GM19099 (cell line): ENCODE data around the gene KIRREL1.

Source experiments
- POLR2A ChIP-seq: IDR thresholded peaks from 3 replicates; pipeline ENCODE4 v1.6.1; 2011; ENCODE audit warnings: low read depth; ENCODE audit not compliant: insufficient read length; ENCODE audit errors: extremely low read depth

Gene KIRREL1

GRCh38 chr1:158027508-158027907 lies 34.1 kb downstream of the KIRREL1 start:
- TF ChIP-seq POLR2A = no peak

GRCh38 chr1:158028969-158029368 lies 35.5 kb downstream of the KIRREL1 start:
- no peak for TF ChIP-seq POLR2A

GRCh38 chr1:158035014-158035413 lies 41.6 kb downstream of the KIRREL1 start:
- TF ChIP-seq POLR2A = no peak

GRCh38 chr1:158035976-158036583 lies 42.6 kb downstream of the KIRREL1 start:
- no peak for TF ChIP-seq POLR2A

GRCh38 chr1:158037008-158037865 lies 43.8 kb downstream of the KIRREL1 start:
- TF ChIP-seq POLR2A = no peak

GRCh38 chr1:158037866-158038359 lies 44.5 kb downstream of the KIRREL1 start:
- TF ChIP-seq POLR2A = no peak

- no peak for TF ChIP-seq POLR2A
These were observed 45.3 kb downstream of the KIRREL1 start for GRCh38 chr1:158038793-158039192.

GRCh38 chr1:158039380-158039779 lies 45.9 kb downstream of the KIRREL1 start:
- no peak for TF ChIP-seq POLR2A

- no peak for TF ChIP-seq POLR2A
These were observed 46.9 kb downstream of the KIRREL1 start for GRCh38 chr1:158040323-158040722.

- no peak for TF ChIP-seq POLR2A
These were observed 49.8 kb downstream of the KIRREL1 start for GRCh38 chr1:158043232-158043631.

GRCh38 chr1:158045639-158046038 lies 52.2 kb downstream of the KIRREL1 start:
- no peak for TF ChIP-seq POLR2A

- no peak for TF ChIP-seq POLR2A
These were observed 53.5 kb downstream of the KIRREL1 start for GRCh38 chr1:158046715-158047510.

GRCh38 chr1:158048371-158049067 lies 55.1 kb downstream of the KIRREL1 start:
- no peak for TF ChIP-seq POLR2A

GRCh38 chr1:158049853-158050252 lies 56.4 kb downstream of the KIRREL1 start:
- TF ChIP-seq POLR2A = no peak

- no peak for TF ChIP-seq POLR2A
These were observed 59.8 kb downstream of the KIRREL1 start for GRCh38 chr1:158053276-158053675.
